Activated CD4-positive, alpha-beta T cell treated with anti-CD3 and anti-CD28 coated beads, Interleukin-2, amount 10 ng/mL, durations not matched to agents 7 days and 5 days (primary cell): Measurements from ENCODE around the gene CAPS2. TPM values are rescaled to one million over a fixed set of nuclear protein-coding genes. Genes with fewer than 3 reads are reported as not detected.
A peak's percentile ranks its signal among the peaks of the same experiment; 100 is the strongest.

Experiments
- CTCF ChIA-PET: fragments of 350-600 bp; sonication (Branson Sonifier 250); formaldehyde crosslinking; loops from one replicate; lab custom pipeline; 2021; ENCODE audit warnings: antibody characterized with exemption; lab: Charles Lee
- POLR2A ChIA-PET: fragments of 350-600 bp; sonication (Branson Sonifier 250); formaldehyde crosslinking; loops from one replicate; lab custom pipeline; 2021; ENCODE audit warnings: antibody characterized with exemption; lab: Charles Lee
- DNase-seq: peaks from one replicate; pipeline ENCODE4 v3.0.0-alpha.2; 2020
- H3K27ac Mint-ChIP-seq: one replicate; pipeline ENCODE4 v1.8.0; 2021; ENCODE audit warnings: mild to moderate bottlenecking, moderate library complexity, mixed read lengths
- H3K27me3 Mint-ChIP-seq: one replicate; pipeline ENCODE4 v1.8.0; 2021; ENCODE audit warnings: mixed read lengths
- H3K36me3 Mint-ChIP-seq: one replicate; pipeline ENCODE4 v1.8.0; 2021; ENCODE audit warnings: low read depth, mixed read lengths
- H3K4me1 Mint-ChIP-seq: one replicate; pipeline ENCODE4 v1.8.0; 2021; ENCODE audit warnings: mixed read lengths
- H3K4me3 Mint-ChIP-seq: one replicate; pipeline ENCODE4 v1.8.0; 2021; ENCODE audit warnings: mild to moderate bottlenecking, moderate library complexity, mixed read lengths
- H3K9me3 Mint-ChIP-seq: one replicate; pipeline ENCODE4 v1.8.0; 2021; ENCODE audit warnings: mixed read lengths
- total RNA-seq, 2 experiments: library from RNA; stranded (reverse); gene quantifications; one replicate each; pipeline ENCODE4 v1.2.3, GENCODE V29; 2021

The CAPS2 gene
- total RNA-seq, 2 experiments from 2014 or later = 1.3 to 2.1 TPM

DNA sequence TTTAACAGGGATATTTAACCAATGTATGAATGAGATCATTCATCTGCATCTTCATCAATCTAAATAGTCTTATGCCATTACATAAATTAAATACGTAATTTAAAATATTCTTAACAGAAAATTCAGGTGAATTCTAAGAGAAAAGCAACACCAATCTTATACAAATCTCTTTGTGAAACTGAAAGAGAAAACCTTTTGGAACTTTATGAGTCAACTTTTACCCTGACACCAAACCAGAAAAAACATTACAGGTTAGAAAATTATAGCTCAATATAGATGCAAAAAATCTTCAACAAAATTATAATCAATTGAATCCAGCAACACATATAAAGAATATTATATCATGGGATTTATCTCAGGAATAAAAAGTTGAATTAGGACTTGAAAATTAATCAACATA is 7.8 kb upstream of the CAPS2 start:
- CTCF ChIA-PET = no interaction called here
- peaks cover 36% of the 10 kb centered on the region for H3K27me3 Mint-ChIP-seq

DNA sequence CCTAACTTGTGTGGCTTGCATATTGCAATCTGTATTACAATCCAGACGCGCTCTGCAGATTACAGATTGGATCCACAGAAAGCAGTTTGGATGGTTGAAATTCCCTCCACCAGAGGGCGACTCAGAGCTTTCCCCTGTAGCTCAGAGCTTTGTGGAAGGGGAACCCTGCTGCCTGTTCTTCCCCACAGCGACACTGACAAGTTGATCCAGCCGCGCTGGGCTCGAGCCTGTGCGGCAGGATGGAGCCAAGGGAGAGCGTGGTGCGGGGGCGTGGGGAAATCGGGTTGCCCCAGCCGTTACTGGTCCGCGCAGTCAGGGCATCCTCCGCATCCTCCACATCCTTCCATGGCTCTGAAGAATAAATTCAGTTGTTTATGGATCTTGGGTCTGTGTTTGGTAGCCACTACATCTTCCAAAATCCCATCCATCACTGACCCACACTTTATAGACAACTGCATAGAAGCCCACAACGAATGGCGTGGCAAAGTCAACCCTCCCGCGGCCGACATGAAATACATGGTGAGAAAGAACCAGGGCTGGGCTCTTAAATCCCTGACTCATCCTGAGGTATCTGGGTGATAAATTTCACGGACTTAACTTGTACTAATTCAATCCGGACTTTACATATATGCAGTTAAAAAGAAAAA is 4.4 kb upstream of the CAPS2 start, which contains the start of gene GLIPR1L1:
GLIPR1L1 (plus strand) TSS at position 287 of the 647 bp plus-strand sequence; CDS start at position 346, 59 bp downstream.
- Mint-ChIP-seq H3K4me3 (peak within 1 kb of the TSS; percentile 64), H3K9me3 (no peaks in the 10 kb centered on the region), H3K36me3 (no peaks in the 10 kb centered on the region), H3K27me3 (peaks cover 46% of the 10 kb centered on the region), H3K27ac (no peak within 1 kb of the TSS), H3K4me1 (peaks cover 29% of the 10 kb centered on the region)
- ChIA-PET CTCF (interaction anchor here (0.7 to 1.3 kb wide), 4 partner anchors 10 to 150 kb away, joined by 3 to 6 read pairs (median 4); partner anchors contain the start of genes GLIPR1 and GLIPR1L2), POLR2A (no interaction called here)
- DNase-seq = peak; percentile 86

More for the DNA sequence above, 7.8 kb upstream of the CAPS2 start:
- no peaks in the 10 kb centered on the region for H3K36me3 Mint-ChIP-seq
- no peak overlapping the region for H3K4me3 Mint-ChIP-seq
- no peak overlapping the region for H3K27ac Mint-ChIP-seq
- peaks cover 21% of the 10 kb centered on the region for H3K4me1 Mint-ChIP-seq
- DNase-seq = no peak
- POLR2A ChIA-PET = no interaction called here
- no peaks in the 10 kb centered on the region for H3K9me3 Mint-ChIP-seq

DNA sequence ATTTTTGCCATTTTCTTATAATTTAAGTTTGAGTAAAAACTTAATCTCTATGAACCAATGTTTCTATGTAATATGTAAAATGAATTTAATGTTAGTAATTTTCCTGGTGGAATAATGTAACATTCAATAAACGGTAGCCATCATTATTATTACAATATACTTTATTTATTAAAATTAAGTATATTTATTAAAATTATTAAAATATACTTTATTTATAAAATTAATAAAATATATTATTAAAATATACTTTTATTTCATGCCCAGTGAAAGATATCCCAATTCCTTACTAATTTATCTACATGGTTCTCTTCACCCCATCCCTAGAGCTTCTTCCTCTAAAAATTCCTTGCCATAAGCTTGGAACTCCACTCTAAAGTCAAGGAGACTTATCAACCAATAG is 2.5 kb downstream of the CAPS2 start:
- CTCF ChIA-PET = no interaction called here
- Mint-ChIP-seq H3K36me3 (no peaks in the 10 kb centered on the region), H3K4me3 (no peak overlapping the region), H3K4me1 (peaks cover 8% of the 10 kb centered on the region), H3K27me3 (peaks cover 35% of the 10 kb centered on the region), H3K9me3 (no peaks in the 10 kb centered on the region), H3K27ac (no peak overlapping the region)
- POLR2A ChIA-PET = no interaction called here
- DNase-seq = no peak

DNA sequence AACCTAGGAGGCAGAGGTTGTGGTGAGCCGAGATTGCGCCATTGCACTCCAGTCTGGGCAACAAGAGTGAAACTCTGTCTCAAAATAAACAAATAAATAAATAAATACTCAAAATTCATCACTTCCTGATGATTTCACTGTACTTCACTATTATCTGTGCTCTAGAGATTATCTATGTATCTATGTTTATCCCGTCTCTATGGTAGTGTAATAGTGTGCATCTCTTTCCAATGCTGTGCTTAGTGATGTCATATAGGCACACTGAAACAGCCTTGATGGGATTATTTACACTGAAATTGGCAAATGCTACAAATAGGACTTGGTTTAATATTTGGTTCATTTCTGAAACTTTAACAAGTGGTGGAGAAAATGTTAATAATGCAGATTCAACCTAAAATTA is 6.5 kb downstream of the CAPS2 start:
- H3K27ac Mint-ChIP-seq = no peak overlapping the region
- ChIA-PET POLR2A (no interaction called here), CTCF (no interaction called here)

DNA sequence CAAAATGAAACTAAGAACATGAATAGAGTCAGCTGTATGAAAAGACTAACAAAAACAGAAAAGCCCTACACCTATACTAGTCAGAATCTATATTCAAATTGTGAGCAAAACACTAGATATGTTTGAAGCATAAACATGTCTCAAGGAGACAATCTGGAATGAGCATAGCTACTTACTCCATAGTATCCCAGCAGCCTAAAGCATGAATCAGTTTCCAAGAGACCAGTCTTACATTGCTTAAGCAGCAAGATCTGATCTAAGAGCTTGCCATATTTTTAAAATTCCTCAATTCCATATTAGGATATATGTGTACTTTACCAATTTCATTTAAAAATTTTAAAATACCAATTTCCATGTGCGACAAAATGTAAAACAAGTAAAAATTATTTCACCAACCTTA is 7.7 kb downstream of the CAPS2 start:
- Mint-ChIP-seq H3K4me1 (no peaks in the 10 kb centered on the region), H3K4me3 (no peak overlapping the region), H3K27ac (no peak overlapping the region), H3K36me3 (no peaks in the 10 kb centered on the region), H3K9me3 (no peaks in the 10 kb centered on the region), H3K27me3 (peaks cover 18% of the 10 kb centered on the region)
- ChIA-PET CTCF (interaction anchor here (0.6 kb wide), 1 partner anchor 112 kb away, joined by 3 read pairs; no protein-coding TSS in a partner anchor), POLR2A (no interaction called here)
- DNase-seq = no peak

More for the DNA sequence above, 6.5 kb downstream of the CAPS2 start:
- H3K4me1 Mint-ChIP-seq = no peaks in the 10 kb centered on the region
- H3K27me3 Mint-ChIP-seq = peaks cover 22% of the 10 kb centered on the region
- no peak for DNase-seq
- H3K9me3 Mint-ChIP-seq = no peaks in the 10 kb centered on the region
- H3K36me3 Mint-ChIP-seq = no peaks in the 10 kb centered on the region
- no peak overlapping the region for H3K4me3 Mint-ChIP-seq

DNA sequence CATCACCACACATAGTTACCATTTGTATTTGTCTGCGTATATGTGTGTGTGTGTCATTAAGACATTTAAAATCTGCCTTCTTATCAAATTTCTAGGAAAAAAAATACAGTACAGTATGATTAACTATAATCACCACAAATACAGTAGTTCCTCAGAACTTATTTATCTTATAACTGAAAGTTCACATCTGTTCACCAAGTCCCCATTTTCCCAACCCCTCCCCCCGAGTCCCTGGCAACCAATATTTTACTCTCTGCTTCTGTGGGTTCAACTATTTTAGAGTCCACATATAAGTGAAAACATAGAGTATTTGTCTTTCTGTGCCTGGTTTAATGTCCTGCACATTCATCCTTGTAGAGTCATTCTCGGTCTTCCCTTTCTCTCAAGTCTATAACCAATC is 12.3 kb downstream of the CAPS2 start:
- ChIA-PET CTCF (no interaction called here), POLR2A (no interaction called here)
- H3K4me3 Mint-ChIP-seq = no peak overlapping the region
- H3K27ac Mint-ChIP-seq = no peak overlapping the region
- peaks cover 11% of the 10 kb centered on the region for H3K27me3 Mint-ChIP-seq
- H3K36me3 Mint-ChIP-seq = no peaks in the 10 kb centered on the region
- no peaks in the 10 kb centered on the region for H3K9me3 Mint-ChIP-seq
- H3K4me1 Mint-ChIP-seq = no peaks in the 10 kb centered on the region
- no peak for DNase-seq

DNA sequence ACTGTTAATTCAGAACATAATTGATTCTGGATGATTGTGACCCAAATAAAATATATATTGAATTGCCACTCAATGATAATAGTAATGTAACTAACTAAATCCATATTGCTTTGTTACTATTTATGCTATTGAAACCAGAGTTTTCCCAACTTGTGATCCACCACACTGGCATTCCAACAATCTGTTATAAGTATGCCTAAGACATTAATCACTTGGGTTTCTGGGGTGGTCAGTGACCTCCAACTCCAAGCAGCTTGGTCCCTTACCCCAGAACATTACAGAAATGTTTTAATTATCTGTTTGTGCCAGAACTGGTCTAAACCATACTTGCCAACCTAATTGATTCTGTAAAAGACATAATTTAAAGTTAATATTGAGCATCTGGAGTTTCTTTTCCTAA is 14.6 kb downstream of the CAPS2 start:
- H3K4me3 Mint-ChIP-seq = no peak overlapping the region

DNA sequence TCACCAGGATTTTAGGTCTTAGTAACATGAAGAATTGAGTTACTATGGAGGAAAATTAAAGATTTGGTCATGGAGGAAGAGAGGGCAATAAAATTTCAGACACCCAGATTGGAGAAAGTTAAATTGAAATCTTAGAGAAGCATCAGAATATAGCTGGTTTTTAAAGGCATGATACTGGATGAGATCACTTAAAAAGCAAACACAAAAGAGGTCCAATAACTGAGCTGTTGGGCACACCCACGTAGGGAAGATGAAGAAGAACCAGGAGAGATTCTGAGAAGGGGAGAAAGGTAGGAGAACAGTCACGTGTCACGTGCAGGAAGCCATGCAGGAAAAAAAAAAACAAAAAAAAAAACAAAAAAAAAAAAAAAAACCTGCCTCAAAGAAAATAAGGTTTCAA is 18.8 kb downstream of the CAPS2 start:
- Mint-ChIP-seq H3K4me1 (no peaks in the 10 kb centered on the region), H3K9me3 (no peaks in the 10 kb centered on the region), H3K27ac (no peak overlapping the region), H3K36me3 (no peaks in the 10 kb centered on the region), H3K4me3 (no peak overlapping the region), H3K27me3 (no peaks in the 10 kb centered on the region)
- POLR2A ChIA-PET = no interaction called here
- no peak for DNase-seq
- CTCF ChIA-PET = no interaction called here

More for the DNA sequence above, 14.6 kb downstream of the CAPS2 start:
- H3K9me3 Mint-ChIP-seq = no peaks in the 10 kb centered on the region
- no peak for DNase-seq
- H3K27me3 Mint-ChIP-seq = peaks cover 9% of the 10 kb centered on the region
- CTCF ChIA-PET = interaction anchor here (1.6 kb wide), 1 partner anchor 14 kb away, joined by 3 read pairs; no protein-coding TSS in a partner anchor
- no peaks in the 10 kb centered on the region for H3K4me1 Mint-ChIP-seq
- POLR2A ChIA-PET = no interaction called here
- H3K36me3 Mint-ChIP-seq = no peaks in the 10 kb centered on the region
- H3K27ac Mint-ChIP-seq = no peak overlapping the region

DNA sequence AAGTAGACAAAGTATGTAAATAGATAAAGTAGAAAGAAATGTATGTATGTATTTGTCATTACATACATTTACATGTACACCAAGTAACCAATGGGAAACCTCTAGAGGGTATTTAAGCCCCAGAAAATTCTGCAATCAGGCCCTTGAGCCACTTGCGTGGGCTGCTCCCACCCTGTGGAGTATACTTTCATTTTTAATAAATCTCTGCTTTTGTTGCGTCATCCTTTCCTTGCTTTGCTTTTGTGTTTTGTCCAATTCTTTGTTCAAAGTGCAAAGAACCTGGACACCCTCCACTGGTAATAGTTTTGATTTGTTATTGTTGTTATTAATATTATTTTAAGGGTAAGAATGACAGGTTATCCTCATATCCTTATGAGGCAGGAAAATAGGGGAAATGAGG is 21.8 kb downstream of the CAPS2 start:
- Mint-ChIP-seq H3K4me3 (no peak overlapping the region), H3K27me3 (no peaks in the 10 kb centered on the region)

DNA sequence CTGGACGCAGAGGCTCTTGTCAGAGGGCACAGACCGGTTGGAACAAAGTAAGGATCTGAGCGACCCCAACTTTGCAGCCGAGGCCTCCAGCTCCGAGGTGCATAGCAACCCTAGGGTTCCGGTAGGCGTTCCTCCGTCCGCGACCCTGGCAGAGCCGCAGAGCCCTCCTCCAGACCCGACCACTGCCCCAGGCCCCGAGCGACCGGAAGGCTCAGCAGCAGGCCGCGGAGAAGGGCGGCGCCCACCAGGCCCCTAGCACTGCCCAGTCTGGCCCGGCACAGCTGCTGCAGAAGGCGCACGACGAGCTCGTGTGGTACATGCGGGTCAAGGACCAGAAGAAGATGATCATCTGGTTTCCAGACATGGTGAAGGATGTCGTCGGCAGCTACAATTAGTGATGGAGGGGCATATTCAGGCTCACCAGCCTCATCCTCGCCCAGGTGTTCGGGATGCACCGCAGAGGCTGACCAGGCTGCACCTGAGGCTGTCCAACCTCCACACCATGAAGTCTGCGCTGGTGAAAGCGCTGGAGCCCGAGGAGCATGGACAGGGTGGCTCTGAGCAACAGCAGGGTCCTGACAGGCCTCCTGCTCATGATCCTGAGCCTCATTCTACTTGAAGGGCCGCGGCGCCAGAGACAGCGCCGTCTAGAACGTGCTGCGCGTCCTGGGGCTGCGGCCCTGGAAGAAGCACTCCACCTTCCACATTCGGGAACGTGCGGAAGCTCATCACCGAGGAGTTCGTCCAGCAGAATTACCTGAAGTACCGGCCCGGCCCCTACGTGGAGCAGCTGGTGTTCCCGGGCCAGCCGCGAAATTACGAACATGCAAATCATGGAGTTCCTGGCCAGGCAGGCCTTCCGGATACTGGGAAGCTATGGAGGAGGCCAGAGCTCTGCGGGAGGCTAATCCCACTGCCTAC is 24.5 kb downstream of the CAPS2 start:
- no peak for DNase-seq
- Mint-ChIP-seq H3K4me1 (no peaks in the 10 kb centered on the region), H3K4me3 (no peak overlapping the region), H3K9me3 (no peaks in the 10 kb centered on the region), H3K27ac (no peak overlapping the region), H3K27me3 (no peaks in the 10 kb centered on the region), H3K36me3 (no peaks in the 10 kb centered on the region)
- CTCF ChIA-PET = no interaction called here
- POLR2A ChIA-PET = no interaction called here

More for the DNA sequence above, 21.8 kb downstream of the CAPS2 start:
- H3K27ac Mint-ChIP-seq = no peak overlapping the region
- no peak for DNase-seq
- POLR2A ChIA-PET = no interaction called here
- CTCF ChIA-PET = no interaction called here
- no peaks in the 10 kb centered on the region for H3K36me3 Mint-ChIP-seq
- no peaks in the 10 kb centered on the region for H3K4me1 Mint-ChIP-seq
- no peaks in the 10 kb centered on the region for H3K9me3 Mint-ChIP-seq

DNA sequence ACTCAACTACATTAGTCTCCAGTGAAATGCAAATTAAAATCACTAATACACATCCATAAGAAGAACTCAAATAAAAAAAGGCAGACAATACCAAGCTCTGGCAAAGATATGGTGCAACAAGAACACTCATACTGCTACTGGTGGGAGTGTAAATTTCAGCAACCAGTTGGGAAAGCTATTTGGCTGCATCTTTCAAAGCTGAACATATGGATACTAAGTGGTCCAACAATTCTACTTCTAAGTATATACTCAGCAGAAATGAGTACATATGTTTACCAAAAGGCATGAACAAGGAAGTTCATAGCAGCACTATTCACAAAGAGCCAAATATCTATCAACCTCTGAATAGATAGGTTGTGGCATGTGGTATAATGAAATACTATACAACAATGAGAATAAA is 27.3 kb downstream of the CAPS2 start:
- ChIA-PET POLR2A (no interaction called here), CTCF (no interaction called here)
- H3K9me3 Mint-ChIP-seq = no peaks in the 10 kb centered on the region
- DNase-seq = no peak
- H3K36me3 Mint-ChIP-seq = no peaks in the 10 kb centered on the region
- no peaks in the 10 kb centered on the region for H3K27me3 Mint-ChIP-seq
- H3K4me3 Mint-ChIP-seq = no peak overlapping the region
- H3K4me1 Mint-ChIP-seq = no peaks in the 10 kb centered on the region
- no peak overlapping the region for H3K27ac Mint-ChIP-seq

DNA sequence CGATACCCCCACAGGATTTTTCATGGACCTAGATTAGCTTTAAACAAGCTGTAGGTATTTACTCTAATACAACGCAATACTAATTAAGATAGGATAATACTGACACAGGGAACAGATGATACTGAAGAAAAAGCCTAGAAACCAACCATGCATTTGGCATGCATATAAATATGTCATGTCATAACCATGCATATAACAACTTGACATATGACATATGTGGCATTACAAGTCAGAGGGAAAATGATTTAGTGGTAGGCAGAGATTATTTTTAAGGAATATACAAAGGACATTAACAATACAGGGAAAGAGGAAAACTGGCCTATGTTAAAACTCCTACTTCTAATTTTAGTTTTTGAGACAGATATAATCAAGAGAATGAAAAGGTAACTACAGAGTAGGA is 27.9 kb downstream of the CAPS2 start:
- CTCF ChIA-PET = no interaction called here
- no peaks in the 10 kb centered on the region for H3K4me1 Mint-ChIP-seq
- no peak overlapping the region for H3K4me3 Mint-ChIP-seq
- no peak overlapping the region for H3K27ac Mint-ChIP-seq
- no peaks in the 10 kb centered on the region for H3K27me3 Mint-ChIP-seq
- POLR2A ChIA-PET = no interaction called here
- H3K9me3 Mint-ChIP-seq = no peaks in the 10 kb centered on the region
- no peaks in the 10 kb centered on the region for H3K36me3 Mint-ChIP-seq
- DNase-seq = no peak

DNA sequence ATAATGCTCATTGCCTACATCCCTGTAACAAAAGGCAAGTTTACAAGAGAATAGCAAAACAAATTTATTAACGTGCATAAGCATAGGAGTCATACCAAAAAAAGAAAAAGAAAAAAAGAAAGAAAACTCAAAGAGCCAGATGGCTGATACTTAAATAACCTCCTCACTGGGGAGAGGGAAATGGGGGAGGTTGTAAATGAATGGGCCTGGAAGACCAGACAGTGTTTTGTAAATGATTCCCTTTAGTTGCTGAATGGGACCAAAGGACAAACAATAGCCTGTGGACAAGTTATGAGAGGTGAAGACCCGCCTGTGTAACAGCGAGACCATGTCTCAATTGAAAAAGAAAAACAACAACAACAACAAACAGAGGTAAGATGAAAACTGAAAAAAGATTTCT is 35.3 kb downstream of the CAPS2 start:
- H3K27ac Mint-ChIP-seq = no peak overlapping the region
- H3K27me3 Mint-ChIP-seq = no peaks in the 10 kb centered on the region
- no peaks in the 10 kb centered on the region for H3K4me1 Mint-ChIP-seq
- ChIA-PET CTCF (no interaction called here), POLR2A (no interaction called here)
- DNase-seq = no peak
- no peaks in the 10 kb centered on the region for H3K36me3 Mint-ChIP-seq
- no peak overlapping the region for H3K4me3 Mint-ChIP-seq
- no peaks in the 10 kb centered on the region for H3K9me3 Mint-ChIP-seq
